ENCODE data around the gene HELZ. TPM values are rescaled to one million over a fixed set of nuclear protein-coding genes. Genes with fewer than 3 reads are reported as not detected.

The HELZ gene
- total and polyA plus RNA-seq, 2 of the 8 experiments (the other 6 are each of a cell fraction or from before 2014, with no cell fraction given), result 10.0 to 48.7 TPM

GRCh38 chr17:67109111-67109510 lies 135.9 kb downstream of the HELZ start:
- no peak for TF ChIP-seq EP300 (IDR thresholded peaks at IDR 0.05; ENCODE audit: borderline replicate concordance in 1 of 2, low read depth in 2 of 2, low read length in 2 of 2)
- no peak for TF ChIP-seq CHD2 (IDR thresholded peaks at IDR 0.05; ENCODE audit: low read length)
- TF ChIP-seq CBX8 (IDR thresholded peaks at IDR 0.05; ENCODE audit: borderline replicate concordance, low read depth, low read length), result no peak
- TF ChIP-seq POU5F1 (IDR thresholded peaks at IDR 0.05; ENCODE audit: low read depth, low read length), result no peak
- no peak for TF ChIP-seq RNF2 (IDR thresholded peaks at IDR 0.05; ENCODE audit: borderline replicate concordance, low read depth, low read length, missing control alignments, poor library complexity, severe bottlenecking)
- TF ChIP-seq POLR2A (IDR thresholded peaks at IDR 0.05; ENCODE audit: control extremely low read depth in 1 of 2, low read depth in 2 of 2, low read length in 2 of 2), result no peak
- no peak for TF ChIP-seq RFX5 (IDR thresholded peaks at IDR 0.05; ENCODE audit: borderline replicate concordance, low read depth, low read length)
- TF ChIP-seq NRF1 (IDR thresholded peaks at IDR 0.05; ENCODE audit: low read depth, low read length), result no peak
- TF ChIP-seq KDM5A (IDR thresholded peaks at IDR 0.05; ENCODE audit: low read length), result no peak
- no peak for TF ChIP-seq CEBPB (IDR thresholded peaks at IDR 0.05; ENCODE audit: low read depth, low read length)
- TF ChIP-seq SIN3A (conservative IDR thresholded peaks at IDR 0.05 in 1 of 2, IDR thresholded peaks at IDR 0.05 in 1 of 2; ENCODE audit: low read depth in 1 of 2, low read length in 2 of 2), result no peak
- no peak for TF ChIP-seq RBBP5 (IDR thresholded peaks at IDR 0.05; ENCODE audit: borderline replicate concordance, low read depth, low read length)
- TF ChIP-seq TBP (IDR thresholded peaks at IDR 0.05; ENCODE audit: low read depth, low read length), result no peak
- TF ChIP-seq ZNF274 (IDR thresholded peaks at IDR 0.05; ENCODE audit: borderline replicate concordance, extremely low read depth, low read length), result no peak
- Histone ChIP-seq H3K79me2 (ENCODE audit: control insufficient read depth in 1 of 2, insufficient read depth in 2 of 2, low read length in 2 of 2) (no peaks in the 10 kb centered on the region), H3K4ac (replicated peaks; ENCODE audit: insufficient read length, low read depth, low read length) (no peak overlapping the region), H4K5ac (ENCODE audit: insufficient read length, low read depth, low read length) (no peak overlapping the region), H4K20me1 (replicated peaks in 1 of 2; ENCODE audit: control insufficient read depth in 1 of 2, insufficient read depth in 2 of 2, low read length in 2 of 2) (no peaks in the 10 kb centered on the region), H3K9me3 (ENCODE audit: insufficient read depth in 2 of 2, low read depth in 1 of 2, low read length in 1 of 2) (no peaks in the 10 kb centered on the region), H3K4me1 (replicated peaks in 1 of 4; ENCODE audit: control insufficient read depth in 3 of 4, insufficient read depth in 4 of 4, low read length in 3 of 4) (no peaks in the 10 kb centered on the region), H2BK12ac (ENCODE audit: low read depth, low read length) (no peak overlapping the region), H3K14ac (ENCODE audit: insufficient read length) (no peak overlapping the region), H4K8ac (ENCODE audit: extremely low read depth, insufficient read depth, low read length) (no peak overlapping the region), H3K9ac (replicated peaks in 1 of 4; ENCODE audit: extremely low read depth in 1 of 4, low read depth in 3 of 4, low read length in 3 of 4) (no peak overlapping the region), H3K4me2 (ENCODE audit: insufficient read depth in 1 of 2, low read depth in 2 of 2, low read length in 2 of 2) (no peak overlapping the region), H3K56ac (replicated peaks; ENCODE audit: insufficient read length, low read depth, low read length) (no peak overlapping the region), H2BK120ac (replicated peaks; ENCODE audit: low read depth, low read length) (no peak overlapping the region), H3K18ac (ENCODE audit: extremely low read depth, low read length) (no peak overlapping the region), H2AFZ (ENCODE audit: low read length) (no peak overlapping the region), H2AK5ac (ENCODE audit: low read depth, low read length) (no peak overlapping the region), H2BK20ac (ENCODE audit: low read length) (no peak overlapping the region), H4K91ac (replicated peaks; ENCODE audit: insufficient read length, low read length) (no peak overlapping the region), H3K36me3 (ENCODE audit: control insufficient read depth in 2 of 4, insufficient read depth in 4 of 4, low read length in 3 of 4) (peaks cover 5 to 46% (median 13%) of the 10 kb centered on the region in 4 experiments; a peak in 7 of 8 replicates), H3K4me3 (ENCODE audit: extremely low read depth in 1 of 4, insufficient read depth in 2 of 4, low read depth in 3 of 4, low read length in 4 of 4) (no peak overlapping the region), H2BK15ac (ENCODE audit: low read length) (no peak overlapping the region), H3K27me3 (replicated peaks in 1 of 4; ENCODE audit: control insufficient read depth in 3 of 4, extremely low read depth in 1 of 4, insufficient read depth in 3 of 4, low read length in 3 of 4) (no peaks in the 10 kb centered on the region), H3K79me1 (ENCODE audit: low read depth, low read length) (no peaks in the 10 kb centered on the region), H3K23me2 (ENCODE audit: low read depth, low read length) (no peaks in the 10 kb centered on the region), H3K27ac (ENCODE audit: low read depth, low read length) (no peak overlapping the region), H3K23ac (ENCODE audit: insufficient read length) (no peak overlapping the region), H2BK5ac (ENCODE audit: low read depth, low read length) (no peak overlapping the region)
- DNase-seq (ENCODE audit: low read depth in 1 of 2, low spot score in 2 of 2), result no peak
- WGBS, 2 experiments (ENCODE audit: extremely low coverage in 1 of 2, insufficient coverage in 1 of 2, insufficient read length in 1 of 2, insufficient replicate concordance in 2 of 2, low coverage in 1 of 2, low lambda C conversion rate in 2 of 2, missing lambda C conversion rate in 1 of 2), result 89% methylated on average over 5 of the region's 5 CpGs; no CpG with 5 or more reads in 1 of the 2 experiments
- FAIRE-seq, result no peak
- ChIA-PET POLR2A (ENCODE audit: partially characterized antibody) (no interaction called here), CTCF (ENCODE audit: partially characterized antibody) (no interaction called here)
